ENCODE results near the gene KMT5C.

KMT5C gene

DNA sequence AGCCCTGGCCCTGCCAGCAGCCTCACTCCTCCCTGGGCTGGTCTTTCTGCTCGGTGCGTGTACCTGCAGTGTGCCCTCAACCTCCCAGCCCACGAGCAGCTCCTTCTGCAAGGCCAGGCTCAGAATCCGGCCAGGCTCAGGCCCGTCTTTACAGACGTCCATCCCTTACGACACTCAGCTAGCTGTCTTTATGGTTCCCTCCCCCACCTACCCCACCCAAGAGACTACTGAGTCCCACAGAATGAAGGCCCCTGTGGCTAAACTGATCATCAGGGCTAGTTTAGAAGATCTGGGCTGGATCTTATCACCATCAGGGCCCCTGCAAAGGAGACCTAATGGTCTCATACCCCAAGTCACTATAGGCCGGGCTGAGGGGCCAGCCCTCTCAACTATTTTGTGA is 25.3 kb upstream of the KMT5C start:
- H3K9me3 ChIP-seq (ENCODE audit: control insufficient read depth in 5 of 5, low read length in 5 of 5): peaks cover 0 to 7% (median 0%) of the 10 kb centered on the region in 5 donors
- peaks cover 0 to 9% (median 0%) of the 10 kb centered on the region in 5 donors for H3K4me1 ChIP-seq (ENCODE audit: control insufficient read depth in 5 of 5, insufficient read depth in 5 of 5, low read length in 5 of 5)
- H3K9ac ChIP-seq (ENCODE audit: low read length in 5 of 5): no peak overlapping the region
- H3K27ac ChIP-seq (ENCODE audit: low read depth, low read length): no peak overlapping the region
- peaks cover 0 to 14% (median 0%) of the 10 kb centered on the region in 5 donors for H3K36me3 ChIP-seq (ENCODE audit: control insufficient read depth in 5 of 5, insufficient read depth in 5 of 5, low read length in 5 of 5)
- no peak overlapping the region for H3K4me3 ChIP-seq (ENCODE audit: low read depth in 1 of 5, low read length in 5 of 5)
- no peaks in the 10 kb centered on the region for H3K27me3 ChIP-seq (ENCODE audit: control insufficient read depth in 5 of 5, insufficient read depth in 4 of 5, low read length in 5 of 5)

DNA sequence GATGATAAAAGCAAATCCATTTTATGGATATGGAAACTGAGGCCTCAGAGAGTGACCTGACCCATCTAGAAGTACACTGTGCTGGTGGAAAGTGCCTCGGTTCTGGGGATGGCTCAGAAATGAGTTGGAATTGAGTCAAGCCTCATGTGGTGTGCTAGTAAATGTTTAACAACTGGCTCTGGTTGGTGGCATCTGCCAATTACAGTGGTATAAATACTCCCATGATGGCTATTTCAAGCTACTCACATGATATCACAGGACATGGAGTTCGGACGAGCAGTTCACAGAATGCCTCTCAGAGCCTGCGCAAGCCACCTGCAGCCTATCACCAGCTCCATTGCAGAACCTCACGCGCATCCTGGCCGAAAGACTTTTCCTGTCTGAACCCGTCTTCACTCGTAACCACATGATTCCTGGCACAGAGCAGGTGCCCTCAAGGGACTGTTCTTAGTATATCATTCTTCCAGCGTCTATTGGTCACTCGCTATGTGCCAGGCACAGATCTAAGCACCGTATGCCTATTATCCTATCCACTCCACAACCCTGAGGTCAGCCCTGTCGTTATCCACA is 23.6 kb upstream of the KMT5C start:
- Histone ChIP-seq H3K9me3 (ENCODE audit: control insufficient read depth in 5 of 5, low read length in 5 of 5) (peaks cover 0 to 4% (median 0%) of the 10 kb centered on the region in 5 donors), H3K27ac (ENCODE audit: low read depth, low read length) (no peak overlapping the region), H3K4me1 (ENCODE audit: control insufficient read depth in 5 of 5, insufficient read depth in 5 of 5, low read length in 5 of 5) (peaks cover 0 to 18% (median 5%) of the 10 kb centered on the region in 5 donors), H3K27me3 (ENCODE audit: control insufficient read depth in 5 of 5, insufficient read depth in 4 of 5, low read length in 5 of 5) (no peaks in the 10 kb centered on the region), H3K36me3 (ENCODE audit: control insufficient read depth in 5 of 5, insufficient read depth in 5 of 5, low read length in 5 of 5) (peaks cover 0 to 14% (median 0%) of the 10 kb centered on the region in 5 donors), H3K4me3 (ENCODE audit: low read depth in 1 of 5, low read length in 5 of 5) (no peak overlapping the region), H3K9ac (ENCODE audit: low read length in 5 of 5) (no peak overlapping the region)

DNA sequence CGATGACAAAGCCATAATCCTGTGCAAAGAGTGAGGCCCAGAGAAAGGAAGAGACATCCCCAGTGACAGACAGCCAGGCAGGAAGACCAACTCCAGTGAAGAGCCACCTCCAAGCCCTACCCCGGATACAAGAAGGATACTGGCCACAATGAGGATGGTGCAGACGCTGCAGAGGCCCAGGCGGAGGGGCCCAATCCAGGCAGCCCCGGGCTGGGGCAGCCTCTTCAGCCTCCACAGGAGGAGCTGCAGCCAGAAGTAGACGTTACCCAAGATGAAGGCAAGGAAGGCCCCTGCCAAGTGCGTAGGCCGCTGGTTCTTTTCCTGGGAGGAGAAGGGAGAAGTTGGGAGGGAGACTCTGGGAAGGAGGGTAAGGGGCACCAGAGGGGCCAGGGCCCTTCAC is 23.0 kb upstream of the KMT5C start:
- no peak overlapping the region for H3K4me3 ChIP-seq (ENCODE audit: low read depth in 1 of 5, low read length in 5 of 5)
- H3K4me1 ChIP-seq (ENCODE audit: control insufficient read depth in 5 of 5, insufficient read depth in 5 of 5, low read length in 5 of 5): peaks cover 0 to 22% (median 5%) of the 10 kb centered on the region in 5 donors
- no peak overlapping the region for H3K27ac ChIP-seq (ENCODE audit: low read depth, low read length)
- H3K27me3 ChIP-seq (ENCODE audit: control insufficient read depth in 5 of 5, insufficient read depth in 4 of 5, low read length in 5 of 5): no peaks in the 10 kb centered on the region
- H3K9ac ChIP-seq (ENCODE audit: low read length in 5 of 5): no peak overlapping the region
- peaks cover 0 to 14% (median 0%) of the 10 kb centered on the region in 5 donors for H3K36me3 ChIP-seq (ENCODE audit: control insufficient read depth in 5 of 5, insufficient read depth in 5 of 5, low read length in 5 of 5)
- peaks cover 0 to 4% (median 0%) of the 10 kb centered on the region in 5 donors for H3K9me3 ChIP-seq (ENCODE audit: control insufficient read depth in 5 of 5, low read length in 5 of 5)

DNA sequence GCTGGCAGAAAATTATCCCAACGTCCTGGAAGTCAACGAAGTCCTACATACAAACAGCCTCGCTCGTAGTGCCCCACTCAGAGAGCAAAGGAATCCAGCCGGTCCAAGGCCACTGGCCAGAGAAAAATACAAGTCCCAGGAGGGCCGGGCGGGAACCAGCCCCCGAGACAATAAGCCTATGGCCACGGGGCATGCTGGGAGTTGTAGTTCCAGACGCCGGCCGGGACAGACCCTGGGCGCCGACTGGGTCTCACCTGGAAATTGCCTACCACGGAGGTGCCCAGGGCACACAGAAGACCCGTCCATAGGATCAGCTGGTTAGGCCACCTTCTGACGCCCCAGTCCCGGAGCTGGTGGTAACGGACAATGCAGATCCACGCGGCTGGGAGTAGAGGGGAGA is 19.9 kb upstream of the KMT5C start:
- H3K4me3 ChIP-seq (ENCODE audit: low read depth in 1 of 5, low read length in 5 of 5): peak overlapping the region in 4 of 5 donors; percentile 12 to 68 (median 30)
- H3K36me3 ChIP-seq (ENCODE audit: control insufficient read depth in 5 of 5, insufficient read depth in 5 of 5, low read length in 5 of 5): peaks cover 0 to 12% (median 0%) of the 10 kb centered on the region in 5 donors
- no peak overlapping the region for H3K27ac ChIP-seq (ENCODE audit: low read depth, low read length)
- H3K9me3 ChIP-seq (ENCODE audit: control insufficient read depth in 5 of 5, low read length in 5 of 5): peaks cover 0 to 4% (median 0%) of the 10 kb centered on the region in 5 donors
- H3K27me3 ChIP-seq (ENCODE audit: control insufficient read depth in 5 of 5, insufficient read depth in 4 of 5, low read length in 5 of 5): no peaks in the 10 kb centered on the region
- H3K9ac ChIP-seq (ENCODE audit: low read length in 5 of 5): peak overlapping the region in 2 of 5 donors; percentile 53 to 68
- peaks cover 0 to 35% (median 18%) of the 10 kb centered on the region in 5 donors for H3K4me1 ChIP-seq (ENCODE audit: control insufficient read depth in 5 of 5, insufficient read depth in 5 of 5, low read length in 5 of 5)

DNA sequence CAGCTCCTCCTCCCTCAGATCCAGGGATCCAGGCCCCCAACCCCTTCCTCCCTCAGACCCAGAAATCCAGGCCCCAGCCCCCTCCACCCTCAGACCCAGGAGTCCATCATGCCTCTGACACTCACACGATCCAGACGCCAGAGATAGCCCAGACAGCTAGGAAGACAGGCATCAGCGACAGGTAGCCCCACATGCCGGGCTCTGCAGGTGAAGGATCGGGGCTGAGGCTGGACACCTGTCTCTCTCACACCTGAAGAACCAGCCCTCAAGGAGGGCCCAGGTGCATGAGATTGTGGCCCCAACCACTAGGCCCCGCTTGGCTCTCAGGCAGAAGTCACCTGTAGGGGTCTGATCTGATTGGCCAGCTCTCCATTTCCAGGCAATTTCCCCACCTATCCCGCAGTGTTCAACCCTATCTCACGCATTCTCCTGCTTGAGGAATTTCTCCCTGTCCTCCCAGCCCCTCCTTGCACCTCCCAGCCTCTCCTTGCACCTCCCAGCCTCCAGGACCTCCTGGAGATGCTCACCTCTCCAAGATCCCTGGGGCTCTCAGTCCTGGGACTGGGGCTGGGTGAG is 18.7 kb upstream of the KMT5C start:
- H3K4me3 ChIP-seq (ENCODE audit: low read depth in 1 of 5, low read length in 5 of 5): no peak overlapping the region
- peaks cover 0 to 11% (median 0%) of the 10 kb centered on the region in 5 donors for H3K36me3 ChIP-seq (ENCODE audit: control insufficient read depth in 5 of 5, insufficient read depth in 5 of 5, low read length in 5 of 5)
- H3K27ac ChIP-seq (ENCODE audit: low read depth, low read length): no peak overlapping the region
- H3K27me3 ChIP-seq (ENCODE audit: control insufficient read depth in 5 of 5, insufficient read depth in 4 of 5, low read length in 5 of 5): no peaks in the 10 kb centered on the region
- peaks cover 0 to 3% (median 0%) of the 10 kb centered on the region in 5 donors for H3K9me3 ChIP-seq (ENCODE audit: control insufficient read depth in 5 of 5, low read length in 5 of 5)
- peaks cover 0 to 39% (median 21%) of the 10 kb centered on the region in 5 donors for H3K4me1 ChIP-seq (ENCODE audit: control insufficient read depth in 5 of 5, insufficient read depth in 5 of 5, low read length in 5 of 5)
- H3K9ac ChIP-seq (ENCODE audit: low read length in 5 of 5): no peak overlapping the region

DNA sequence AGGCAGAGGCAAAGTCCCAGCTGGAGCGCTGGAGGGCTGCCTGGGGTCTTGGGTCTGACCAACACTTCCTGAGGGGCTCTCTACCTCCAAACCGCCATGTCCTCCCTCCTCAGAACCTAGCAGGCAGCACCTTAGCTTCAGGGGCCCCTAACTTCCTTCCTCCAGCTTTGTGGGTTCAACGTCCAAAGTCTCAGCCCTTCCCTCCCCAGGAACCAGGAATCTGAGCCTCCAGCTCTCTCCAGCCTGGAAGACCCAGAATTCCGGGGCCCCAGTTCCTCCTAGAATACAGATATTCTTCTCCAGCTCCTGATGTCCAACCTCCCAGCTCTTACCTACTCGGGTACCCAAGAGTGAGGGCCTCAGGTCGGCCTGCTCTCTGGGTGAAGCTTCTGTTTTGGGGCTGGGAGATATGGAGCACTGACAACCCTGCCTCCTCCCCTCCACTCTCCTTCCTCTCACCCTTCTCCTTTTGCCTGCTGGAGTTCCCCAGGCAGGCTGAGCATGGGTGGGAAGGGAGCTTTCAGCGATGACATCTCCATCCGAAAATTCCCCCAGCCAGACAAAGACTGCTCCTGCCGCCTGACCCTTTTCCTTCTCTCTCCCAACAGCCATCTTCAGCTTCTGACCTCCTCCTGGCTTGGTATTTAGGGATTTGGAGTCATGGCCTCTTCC is 18.1 kb upstream of the KMT5C start:
- H3K4me3 ChIP-seq (ENCODE audit: low read depth in 1 of 5, low read length in 5 of 5): no peak overlapping the region
- no peak overlapping the region for H3K27ac ChIP-seq (ENCODE audit: low read depth, low read length)
- peaks cover 0 to 4% (median 0%) of the 10 kb centered on the region in 5 donors for H3K36me3 ChIP-seq (ENCODE audit: control insufficient read depth in 5 of 5, insufficient read depth in 5 of 5, low read length in 5 of 5)
- peak overlapping the region in 2 of 5 donors; percentile 0 to 28 for H3K9ac ChIP-seq (ENCODE audit: low read length in 5 of 5)
- no peaks in the 10 kb centered on the region for H3K27me3 ChIP-seq (ENCODE audit: control insufficient read depth in 5 of 5, insufficient read depth in 4 of 5, low read length in 5 of 5)
- H3K9me3 ChIP-seq (ENCODE audit: control insufficient read depth in 5 of 5, low read length in 5 of 5): no peaks in the 10 kb centered on the region
- H3K4me1 ChIP-seq (ENCODE audit: control insufficient read depth in 5 of 5, insufficient read depth in 5 of 5, low read length in 5 of 5): peaks cover 2 to 42% (median 26%) of the 10 kb centered on the region in 5 donors

DNA sequence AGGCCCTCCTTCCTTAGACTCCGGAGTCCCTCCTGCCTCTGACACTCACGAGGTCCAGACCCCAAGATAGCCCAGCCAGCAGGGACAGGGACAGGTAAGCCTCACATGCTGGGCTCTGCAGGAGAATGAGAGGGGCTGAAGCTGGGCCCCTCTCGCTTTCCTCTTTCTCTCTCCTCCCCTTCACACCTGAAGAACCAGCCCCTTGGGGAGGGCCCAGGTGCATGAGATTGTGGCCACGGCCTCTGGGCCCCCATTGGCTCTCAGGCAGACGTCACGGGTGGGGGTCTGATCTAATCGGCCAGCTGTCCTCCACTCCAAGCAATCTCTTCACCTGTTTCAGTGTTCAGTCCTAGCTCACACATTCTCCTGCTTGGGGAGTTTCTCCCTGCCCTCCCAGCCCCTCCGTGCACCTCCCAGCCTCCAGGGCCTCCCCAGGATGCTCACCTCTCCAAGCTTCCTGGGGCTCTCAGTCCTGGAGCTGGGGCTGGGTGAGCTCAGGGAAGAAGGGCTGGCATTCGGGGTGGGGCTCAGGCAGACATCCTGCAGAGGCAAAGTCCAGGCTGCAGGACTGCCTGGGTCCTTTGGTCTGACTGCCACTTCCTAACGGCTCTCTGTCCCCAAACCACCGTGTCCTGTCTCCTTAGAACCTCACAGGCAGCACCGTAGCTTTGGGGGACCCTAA is 17.3 kb upstream of the KMT5C start:
- H3K4me1 ChIP-seq (ENCODE audit: control insufficient read depth in 5 of 5, insufficient read depth in 5 of 5, low read length in 5 of 5): peaks cover 3 to 44% (median 29%) of the 10 kb centered on the region in 5 donors
- H3K4me3 ChIP-seq (ENCODE audit: low read depth in 1 of 5, low read length in 5 of 5): no peak overlapping the region
- no peaks in the 10 kb centered on the region for H3K9me3 ChIP-seq (ENCODE audit: control insufficient read depth in 5 of 5, low read length in 5 of 5)
- H3K36me3 ChIP-seq (ENCODE audit: control insufficient read depth in 5 of 5, insufficient read depth in 5 of 5, low read length in 5 of 5): no peaks in the 10 kb centered on the region
- H3K27ac ChIP-seq (ENCODE audit: low read depth, low read length): no peak overlapping the region
- no peaks in the 10 kb centered on the region for H3K27me3 ChIP-seq (ENCODE audit: control insufficient read depth in 5 of 5, insufficient read depth in 4 of 5, low read length in 5 of 5)
- H3K9ac ChIP-seq (ENCODE audit: low read length in 5 of 5): peak overlapping the region in 1 of 5 donors; percentile 28

DNA sequence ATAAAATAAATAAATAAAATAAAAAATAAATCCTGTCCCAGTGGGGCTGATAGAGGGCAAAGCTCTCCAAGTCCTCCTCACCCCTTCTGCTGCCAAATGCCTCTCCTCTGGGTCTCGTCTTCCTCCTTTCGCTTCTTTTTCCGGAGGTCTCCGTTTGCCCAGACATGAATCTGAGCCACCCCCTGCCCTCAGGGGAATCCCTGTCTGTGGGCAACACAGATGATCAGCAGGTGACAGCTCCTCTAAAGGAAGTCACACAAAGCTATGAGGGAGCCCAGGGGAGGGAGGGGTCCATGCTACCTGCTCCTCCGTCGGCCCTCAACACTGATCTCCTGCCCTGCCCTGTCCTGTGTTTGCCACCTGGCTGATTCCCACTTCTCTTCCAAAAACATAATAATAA is 15.0 kb upstream of the KMT5C start:
- Histone ChIP-seq H3K36me3 (ENCODE audit: control insufficient read depth in 5 of 5, insufficient read depth in 5 of 5, low read length in 5 of 5) (no peaks in the 10 kb centered on the region), H3K27ac (ENCODE audit: low read depth, low read length) (peak overlapping the region; percentile 78), H3K9me3 (ENCODE audit: control insufficient read depth in 5 of 5, low read length in 5 of 5) (no peaks in the 10 kb centered on the region), H3K27me3 (ENCODE audit: control insufficient read depth in 5 of 5, insufficient read depth in 4 of 5, low read length in 5 of 5) (no peaks in the 10 kb centered on the region), H3K9ac (ENCODE audit: low read length in 5 of 5) (peak overlapping the region in 2 of 5 donors; percentile 37 to 59), H3K4me3 (ENCODE audit: low read depth in 1 of 5, low read length in 5 of 5) (peak overlapping the region; percentile 6 to 57 (median 36)), H3K4me1 (ENCODE audit: control insufficient read depth in 5 of 5, insufficient read depth in 5 of 5, low read length in 5 of 5) (peaks cover 3 to 44% (median 29%) of the 10 kb centered on the region in 5 donors)

DNA sequence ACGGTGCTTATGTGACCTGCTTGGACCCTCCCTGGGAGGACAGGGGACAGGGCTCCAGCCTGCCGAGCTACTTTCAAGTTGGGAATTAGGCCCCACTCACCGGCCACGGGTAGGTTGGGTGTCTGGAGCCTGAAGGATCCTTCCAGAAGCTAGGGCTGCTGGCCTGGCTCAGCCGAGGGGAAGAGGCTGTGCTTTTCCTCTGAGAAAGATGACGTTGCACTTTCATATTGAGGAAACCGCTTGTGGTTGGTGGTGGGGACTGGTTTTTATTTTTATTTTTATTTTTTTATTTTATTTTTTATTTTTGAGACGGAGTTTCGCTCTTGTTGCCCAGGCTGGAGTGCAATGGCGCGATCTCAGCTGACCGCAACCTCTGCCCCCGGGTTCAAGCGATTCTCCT is 14.5 kb upstream of the KMT5C start, which contains the start of gene TMEM150B:
Gene TMEM150B, minus strand, starts transcription at position 170 of the 400 bp plus-strand sequence. CDS start 4,305 bp downstream, outside the sequence.
- no peaks in the 10 kb centered on the region for H3K36me3 ChIP-seq (ENCODE audit: control insufficient read depth in 5 of 5, insufficient read depth in 5 of 5, low read length in 5 of 5)
- peak within 1 kb of the TSS in 3 of 5 donors; percentile 2 to 59 (median 37) for H3K9ac ChIP-seq (ENCODE audit: low read length in 5 of 5)
- peak within 1 kb of the TSS; percentile 6 to 57 (median 36) for H3K4me3 ChIP-seq (ENCODE audit: low read depth in 1 of 5, low read length in 5 of 5)
- H3K9me3 ChIP-seq (ENCODE audit: control insufficient read depth in 5 of 5, low read length in 5 of 5): no peaks in the 10 kb centered on the region
- H3K27ac ChIP-seq (ENCODE audit: low read depth, low read length): peak within 1 kb of the TSS; percentile 78
- no peaks in the 10 kb centered on the region for H3K27me3 ChIP-seq (ENCODE audit: control insufficient read depth in 5 of 5, insufficient read depth in 4 of 5, low read length in 5 of 5)
- H3K4me1 ChIP-seq (ENCODE audit: control insufficient read depth in 5 of 5, insufficient read depth in 5 of 5, low read length in 5 of 5): peaks cover 3 to 41% (median 25%) of the 10 kb centered on the region in 5 donors

All from subcutaneous abdominal adipose tissue (tissue), 5 donors.